SK-N-SH (cell line): ENCODE measurements around the gene JMJD6. TPM values are rescaled to one million over a fixed set of nuclear protein-coding genes. Genes with fewer than 3 reads are reported as not detected.

Experiments
- CTCF ChIA-PET: fragments of 300-600, 350-600 bp; formaldehyde crosslinking; extraction: SDS; loops from one replicate; lab custom pipeline; 2021; lab: Yijun Ruan, JAX
- POLR2A ChIA-PET: fragments of 350-600 bp; sonication (Branson Sonifier 250); formaldehyde crosslinking; extraction: SDS; loops from one replicate; lab custom pipeline; 2020; ENCODE audit warnings: antibody characterized with exemption, inconsistent platforms; lab: Yijun Ruan, JAX
- DNase-seq: peaks from one replicate; pipeline ENCODE4 v3.0.0; 2012
- H2AFZ ChIP-seq: fragments of 200-600 bp; sonication (generic); 2 replicates; pipeline ENCODE4 v1.8.1; 2016; ENCODE audit warnings: antibody characterized with exemption, mild to moderate bottlenecking, low read depth
- H3F3A ChIP-seq: fragments of 200-600 bp; sonication (generic); replicated peaks from 2 replicates; pipeline ENCODE3; 2016; ENCODE audit warnings: antibody characterized with exemption, mild to moderate bottlenecking; ENCODE audit not compliant: insufficient read depth
- H3K27ac ChIP-seq, 2 experiments: fragments of 200-500 bp in 1 of 2; fragments of 200-600 bp in 1 of 2; sonication (Bioruptor generic) in 1 of 2; sonication (generic), shearing (Covaris generic) in 1 of 2; 2 replicates each; pipeline versions ENCODE4 v1.5.1 to v1.6.1; 2014 to 2016; ENCODE audit warnings: low read depth in 2 of 2, inconsistent platforms in 1 of 2, low read length in 1 of 2, mild to moderate bottlenecking in 1 of 2, mixed read lengths in 1 of 2
- H3K27me3 ChIP-seq: fragments of 200-600 bp; sonication (generic), shearing (Covaris generic); 2 replicates; pipeline ENCODE4 v1.6.1; 2016; ENCODE audit warnings: mixed run types; ENCODE audit not compliant: insufficient read depth
- H3K36me3 ChIP-seq, 2 experiments: fragments of 200-500 bp in 1 of 2; fragments of 200-600 bp in 1 of 2; sonication (Bioruptor generic) in 1 of 2; sonication (generic) in 1 of 2; replicated peaks in 1 of 2; 2 replicates each; pipeline versions ENCODE3 to v1.5.1; 2014 to 2016; ENCODE audit warnings: low read length in 1 of 2, mild to moderate bottlenecking in 1 of 2; ENCODE audit not compliant: insufficient read depth in 2 of 2, control insufficient read depth in 1 of 2
- H3K4me1 ChIP-seq, 2 experiments: fragments of 200-500 bp in 1 of 2; fragments of 200-600 bp in 1 of 2; sonication (Bioruptor generic) in 1 of 2; sonication (generic), shearing (Covaris generic) in 1 of 2; 2 replicates each; pipeline versions ENCODE4 v1.5.1 to v1.6.1; 2014 to 2016; ENCODE audit warnings: low read depth in 1 of 2, low read length in 1 of 2, mixed run types in 1 of 2; ENCODE audit not compliant: insufficient read depth in 2 of 2, control insufficient read depth in 1 of 2
- H3K4me2 ChIP-seq: fragments of 200-600 bp; sonication (generic), shearing (Covaris generic); 2 replicates; pipeline ENCODE4 v1.6.1; 2017; ENCODE audit warnings: mixed run types
- H3K4me3 ChIP-seq, 2 experiments: fragments of 200-500 bp in 1 of 2; fragments of 200-600 bp in 1 of 2; sonication (Bioruptor generic) in 1 of 2; sonication (generic), shearing (Covaris generic) in 1 of 2; 2 replicates each; pipeline versions ENCODE4 v1.5.1 to v1.8.1; 2014 to 2016; ENCODE audit warnings: low read depth in 2 of 2, inconsistent platforms in 1 of 2, low read length in 1 of 2, mild to moderate bottlenecking in 1 of 2, mixed read lengths in 1 of 2, moderate library complexity in 1 of 2
- H3K79me2 ChIP-seq: fragments of 200-600 bp; sonication (generic); 2 replicates; pipeline ENCODE4 v1.8.1; 2017; ENCODE audit warnings: mild to moderate bottlenecking; ENCODE audit not compliant: insufficient read depth
- H3K9ac ChIP-seq: fragments of 200-600 bp; sonication (generic); 2 replicates; pipeline ENCODE4 v1.6.1; 2017; ENCODE audit warnings: mixed run types
- H3K9me2 ChIP-seq: fragments of 200-600 bp; sonication (generic); 2 replicates; pipeline ENCODE4 v1.6.1; 2017; ENCODE audit warnings: mixed run types
- H3K9me3 ChIP-seq: fragments of 200-600 bp; sonication (generic); 2 replicates; pipeline ENCODE4 v1.6.1; 2017; ENCODE audit warnings: mixed run types, mild to moderate bottlenecking, moderate library complexity
- H4K20me1 ChIP-seq: fragments of 200-600 bp; sonication (generic); 2 replicates; pipeline ENCODE4 v1.6.1; 2017; ENCODE audit warnings: mild to moderate bottlenecking, mixed run types; ENCODE audit not compliant: insufficient read depth
- CTCF ChIP-seq: fragments of 200-600 bp; sonication (generic); IDR thresholded peaks from 2 replicates; pipeline ENCODE4 v1.6.1; 2017; ENCODE audit warnings: antibody characterized with exemption, mild to moderate bottlenecking, moderate library complexity
- EZH2phosphoT487 ChIP-seq: fragments of 200-600 bp; sonication (generic); IDR thresholded peaks from 2 replicates; pipeline ENCODE4 v1.6.1; 2017; ENCODE audit warnings: low read depth, mixed run types, mild to moderate bottlenecking, antibody characterized with exemption, moderate library complexity, borderline replicate concordance
- FOSL2 ChIP-seq: IDR thresholded peaks from 2 replicates; pipeline ENCODE4 v1.4.0; 2012; ENCODE audit warnings: low read depth, mild to moderate bottlenecking, moderate library complexity, borderline replicate concordance
- GABPA ChIP-seq: IDR thresholded peaks from 2 replicates; pipeline ENCODE4 v1.4.0; 2012; ENCODE audit warnings: low read depth, mild to moderate bottlenecking
- GATA2 ChIP-seq: sonication (generic); formaldehyde crosslinking; IDR thresholded peaks from 2 replicates; pipeline ENCODE4 v1.5.0; 2020; ENCODE audit warnings: mild to moderate bottlenecking, missing genetic modification reagents
- MEF2A ChIP-seq: IDR thresholded peaks from 2 replicates; pipeline ENCODE4 v1.4.0; 2012; ENCODE audit warnings: low read depth, borderline replicate concordance
- RCOR1 ChIP-seq: fragments of 150-350 bp; IDR thresholded peaks from 2 replicates; pipeline ENCODE4 v1.6.1; 2017; ENCODE audit warnings: antibody characterized with exemption, low read length
- RFX5 ChIP-seq: IDR thresholded peaks from 2 replicates; pipeline ENCODE4 v1.6.1; 2012; ENCODE audit warnings: mild to moderate bottlenecking, improper control_type of control experiment, low read length
- RXRA ChIP-seq: IDR thresholded peaks from 2 replicates; pipeline ENCODE4 v1.4.0; 2012; ENCODE audit warnings: low read depth, mild to moderate bottlenecking, borderline replicate concordance
- TCF12 ChIP-seq: IDR thresholded peaks from 2 replicates; pipeline ENCODE4 v1.4.0; 2012
- YY1 ChIP-seq: IDR thresholded peaks from 2 replicates; pipeline ENCODE4 v1.4.0; 2012; ENCODE audit warnings: low read depth, mild to moderate bottlenecking
- WGBS: methylation state at CpG from one replicate; pipeline ENCODE4 v1.1.6; 2017; ENCODE audit warnings: low lambda C conversion rate; 5-methylcytosine and 5-hydroxymethylcytosine counted together
- polyA plus RNA-seq, 3 experiments: library from polyadenylated mRNA; depleted of rRNA; stranded (reverse); fragments of >200 nt; gene quantifications; 2 replicates each; pipeline ENCODE4 v1.2.3, GENCODE V29; 2012
- TF ChIP-seq, protein P1 (sequence below): fragments of 150-350 bp; IDR thresholded peaks from 2 replicates; pipeline ENCODE4 v1.6.1; 2016; ENCODE audit warnings: mild to moderate bottlenecking, low read depth, low read length
- TF ChIP-seq, protein P2 (sequence below): IDR thresholded peaks from 2 replicates; pipeline ENCODE4 v1.4.0; 2012; ENCODE audit warnings: low read depth, borderline replicate concordance

JMJD6 gene
- polyA plus RNA-seq, 1 of the 3 experiments (the other 2 are of a cell fraction): 23.3 TPM

- Histone ChIP-seq H3K4me2 (peak overlapping the region; percentile 86), H3K36me3 (peaks cover 18 to 50% of the 10 kb centered on the region in 2 experiments), H3K27me3 (no peaks in the 10 kb centered on the region), H2AFZ (no peak overlapping the region), H3F3A (peaks cover 42% of the 10 kb centered on the region), H3K4me3 (peak overlapping the region; percentile 70 to 99)
- CTCF ChIA-PET: interaction anchor here (0.7 to 5.9 kb wide), 20 partner anchors 9 to 487 kb away, joined by 3 to 75 read pairs (median 4); partner anchors contain the start of genes MFSD11, MGAT5B, MXRA7 and SRSF2
- WGBS: 78% methylated on average over 18 of the region's 18 CpGs
- DNase-seq: no peak
- TF ChIP-seq RCOR1 (no peak), FOSL2 (no peak), YY1 (no peak), CTCF (no peak), TCF12 (no peak), GABPA (no peak), RXRA (no peak), GATA2 (CRISPR knock-in tag) (no peak), MEF2A (no peak), RFX5 (no peak), EZH2phosphoT487 (no peak)
- TF ChIP-seq, protein P1, sequence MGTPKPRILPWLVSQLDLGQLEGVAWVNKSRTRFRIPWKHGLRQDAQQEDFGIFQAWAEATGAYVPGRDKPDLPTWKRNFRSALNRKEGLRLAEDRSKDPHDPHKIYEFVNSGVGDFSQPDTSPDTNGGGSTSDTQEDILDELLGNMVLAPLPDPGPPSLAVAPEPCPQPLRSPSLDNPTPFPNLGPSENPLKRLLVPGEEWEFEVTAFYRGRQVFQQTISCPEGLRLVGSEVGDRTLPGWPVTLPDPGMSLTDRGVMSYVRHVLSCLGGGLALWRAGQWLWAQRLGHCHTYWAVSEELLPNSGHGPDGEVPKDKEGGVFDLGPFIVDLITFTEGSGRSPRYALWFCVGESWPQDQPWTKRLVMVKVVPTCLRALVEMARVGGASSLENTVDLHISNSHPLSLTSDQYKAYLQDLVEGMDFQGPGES: no peak
- TF ChIP-seq, protein P2, sequence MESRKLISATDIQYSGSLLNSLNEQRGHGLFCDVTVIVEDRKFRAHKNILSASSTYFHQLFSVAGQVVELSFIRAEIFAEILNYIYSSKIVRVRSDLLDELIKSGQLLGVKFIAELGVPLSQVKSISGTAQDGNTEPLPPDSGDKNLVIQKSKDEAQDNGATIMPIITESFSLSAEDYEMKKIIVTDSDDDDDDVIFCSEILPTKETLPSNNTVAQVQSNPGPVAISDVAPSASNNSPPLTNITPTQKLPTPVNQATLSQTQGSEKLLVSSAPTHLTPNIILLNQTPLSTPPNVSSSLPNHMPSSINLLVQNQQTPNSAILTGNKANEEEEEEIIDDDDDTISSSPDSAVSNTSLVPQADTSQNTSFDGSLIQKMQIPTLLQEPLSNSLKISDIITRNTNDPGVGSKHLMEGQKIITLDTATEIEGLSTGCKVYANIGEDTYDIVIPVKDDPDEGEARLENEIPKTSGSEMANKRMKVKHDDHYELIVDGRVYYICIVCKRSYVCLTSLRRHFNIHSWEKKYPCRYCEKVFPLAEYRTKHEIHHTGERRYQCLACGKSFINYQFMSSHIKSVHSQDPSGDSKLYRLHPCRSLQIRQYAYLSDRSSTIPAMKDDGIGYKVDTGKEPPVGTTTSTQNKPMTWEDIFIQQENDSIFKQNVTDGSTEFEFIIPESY: no peak
- TF ChIP-seq, all 33 proteins: peak for 0
- Histone ChIP-seq H4K20me1 (peaks cover 32% of the 10 kb centered on the region), H3K4me1 (peaks cover 19 to 24% of the 10 kb centered on the region in 2 experiments), H3K79me2 (peaks cover 95% of the 10 kb centered on the region), H3K27ac (peak overlapping the region in 1 of 2 experiments; percentile 96; a peak in 2 of 4 replicates), H3K9ac (peak overlapping the region; percentile 99), H3K9me3 (no peaks in the 10 kb centered on the region), H3K9me2 (no peaks in the 10 kb centered on the region)
- POLR2A ChIA-PET: interaction anchor here (0.5 to 4.7 kb wide), 7 partner anchors 9 to 341 kb away, joined by 3 to 47 read pairs (median 4); partner anchors contain the start of genes MFSD11 and SRSF2
Observed at GRCh38 chr17:76727745-76728456, 1.5 kb upstream of the JMJD6 start.
